ENCODE results near the gene RAB3D.
"Not testable (repeated sequence)": the region's sequence is repeated elsewhere in the genome, so short reads cannot be mapped to it uniquely, and the experiment has no call there.

Gene RAB3D

DNA sequence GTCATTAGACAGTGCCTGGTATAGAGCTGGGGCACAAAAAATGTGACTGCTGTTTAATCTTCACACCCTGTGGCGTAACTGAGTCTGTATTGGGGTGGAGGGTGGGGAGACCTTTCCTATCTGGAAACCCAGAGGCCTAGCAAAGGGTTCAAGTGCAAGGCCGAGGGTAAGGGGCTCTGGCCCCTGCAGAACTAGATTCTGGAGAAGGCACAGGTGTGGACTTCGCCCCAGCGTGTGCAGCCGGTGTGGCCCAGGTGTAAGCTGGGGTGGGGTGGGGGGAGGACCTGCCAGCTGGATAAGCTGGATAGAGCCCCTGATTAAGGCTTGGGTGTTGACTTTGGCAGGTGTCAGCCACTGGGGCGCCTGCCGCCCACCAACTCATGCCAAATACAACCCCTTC lies 1.3 kb downstream of the RAB3D start:
- DNase-seq (ENCODE audit: low spot score): no peak

DNA sequence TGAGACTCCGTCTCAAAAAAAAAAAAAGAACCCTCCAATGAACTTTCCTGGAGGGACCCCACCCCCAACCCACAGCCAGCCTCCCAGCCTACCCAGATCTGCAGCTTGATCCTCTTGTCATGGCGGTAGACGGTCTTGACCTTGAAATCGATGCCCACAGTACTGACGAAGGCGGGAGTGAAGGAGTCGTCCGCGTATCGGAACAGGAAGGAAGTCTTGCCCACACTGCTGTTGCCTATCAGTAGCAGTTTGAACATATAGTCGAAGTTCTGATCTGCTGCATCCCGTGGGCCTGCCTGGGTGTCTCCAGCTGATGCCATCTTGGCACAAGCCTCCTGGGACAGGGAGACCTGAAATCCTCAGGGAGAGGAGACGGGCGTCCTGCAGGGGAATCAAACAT lies 2.4 kb downstream of the RAB3D start:
- no peak for DNase-seq (ENCODE audit: low spot score)

DNA sequence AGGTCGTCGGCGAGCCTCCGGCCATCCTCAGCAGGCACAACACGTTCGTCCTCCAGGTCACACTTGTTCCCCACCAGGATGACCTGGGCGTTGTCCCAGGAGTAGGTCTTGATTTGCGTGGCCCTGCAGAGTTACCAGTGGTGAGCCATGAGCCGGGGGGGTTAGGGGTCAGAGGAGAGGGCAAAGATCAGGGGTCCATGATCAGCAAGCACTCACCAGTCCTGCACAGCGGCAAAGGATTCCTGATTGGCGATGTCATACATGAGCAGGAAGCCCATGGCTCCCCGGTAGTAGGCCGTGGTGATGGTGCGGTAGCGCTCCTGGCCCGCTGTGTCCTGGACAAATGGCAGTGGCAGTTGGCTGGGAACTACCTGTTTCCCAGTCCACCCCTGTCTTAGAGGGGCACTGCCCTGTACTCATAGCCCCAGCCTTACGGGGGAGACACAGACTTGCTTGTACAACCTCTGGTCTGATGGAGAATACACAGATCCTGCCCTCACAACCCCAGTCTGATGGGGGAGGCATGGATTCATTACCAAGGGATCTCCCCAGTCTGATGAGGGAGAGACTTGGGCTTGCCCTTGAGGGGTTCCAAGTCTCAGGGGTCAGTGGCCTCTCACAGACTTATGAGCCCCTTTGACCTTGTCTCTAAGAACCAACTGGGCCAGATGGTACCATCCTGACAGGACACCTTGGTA lies 3.9 kb downstream of the RAB3D start:
- DNase-seq (ENCODE audit: low spot score): no peak

DNA sequence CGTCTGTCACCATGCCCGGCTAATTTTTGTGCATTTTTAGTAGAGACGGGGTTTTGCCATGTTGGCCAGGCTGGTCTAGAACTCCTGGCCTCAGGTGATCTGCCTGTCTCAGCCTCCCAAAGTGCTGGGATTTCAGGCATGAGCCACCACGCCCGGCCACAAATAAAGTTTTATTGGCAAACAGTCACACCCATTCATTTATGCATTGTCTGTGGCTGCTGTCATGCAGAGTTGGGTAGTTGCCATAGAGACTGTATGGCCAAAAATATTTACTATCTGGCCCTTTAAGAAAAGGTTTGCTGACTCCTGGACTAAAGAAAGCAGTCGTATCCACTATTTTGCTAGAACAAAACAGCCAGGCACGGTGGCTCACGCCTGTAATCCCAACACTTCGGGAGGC lies 5.6 kb downstream of the RAB3D start:
- not testable (repeated sequence) for DNase-seq (ENCODE audit: low spot score)

DNA sequence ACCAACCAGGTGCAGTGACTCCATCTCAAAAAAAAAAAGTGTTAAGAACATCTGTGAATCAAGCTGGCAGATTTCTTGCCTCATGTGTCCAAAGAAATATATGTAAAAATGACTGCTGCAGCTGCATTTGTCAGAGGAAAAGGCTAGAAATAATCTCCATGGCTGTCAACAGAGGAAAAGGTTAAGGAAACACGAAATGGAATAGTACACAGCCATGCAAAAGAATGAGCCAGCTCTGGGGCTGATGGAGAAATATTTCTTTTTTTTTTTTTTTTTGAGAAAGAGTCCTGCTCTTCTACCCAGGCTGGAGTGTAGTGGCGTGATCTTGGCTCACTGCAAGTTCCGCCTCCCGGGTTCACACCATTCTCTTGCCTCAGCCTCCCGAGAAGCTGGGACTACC lies 6.6 kb downstream of the RAB3D start:
- no peak for DNase-seq (ENCODE audit: low spot score)

DNA sequence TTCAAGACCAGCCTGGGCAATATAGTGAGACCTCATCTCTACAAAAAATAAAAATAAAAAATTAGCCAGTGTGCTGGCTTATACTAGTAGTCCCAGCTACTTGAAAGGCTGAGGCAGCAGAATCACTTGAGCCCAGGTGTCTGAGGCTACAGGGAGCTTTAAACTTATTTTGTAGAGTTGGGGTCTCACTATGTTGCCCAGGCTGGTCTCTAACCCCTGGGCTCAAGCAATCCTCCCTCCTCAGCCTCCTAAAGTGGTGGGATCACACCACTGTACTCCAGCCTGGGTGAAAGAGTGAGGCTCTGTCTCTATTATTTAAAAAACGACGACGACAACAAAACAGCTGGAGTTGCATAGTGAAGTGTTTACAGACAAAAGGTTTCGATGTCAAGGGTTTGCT lies 8.0 kb downstream of the RAB3D start:
- DNase-seq (ENCODE audit: low spot score): no peak

DNA sequence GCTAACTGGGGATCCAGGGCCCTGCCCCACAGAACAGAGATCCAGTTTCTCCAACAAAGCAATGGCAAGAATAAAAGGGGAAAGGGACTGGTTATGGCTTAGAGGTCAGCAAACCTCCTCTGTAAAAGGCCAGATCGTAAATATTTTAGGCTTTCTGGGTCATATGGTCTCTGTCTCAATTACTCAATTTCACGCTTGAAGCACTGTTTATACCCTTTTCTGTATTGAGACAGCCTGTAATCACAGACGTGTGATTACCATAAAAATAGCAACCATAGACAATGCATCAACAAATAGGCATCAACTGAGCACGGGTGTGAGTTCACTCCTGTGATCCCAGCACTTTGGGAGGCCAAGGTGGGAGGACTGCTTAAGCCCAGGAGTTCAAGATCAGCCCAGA lies 9.3 kb downstream of the RAB3D start:
- no peak for DNase-seq (ENCODE audit: low spot score)

DNA sequence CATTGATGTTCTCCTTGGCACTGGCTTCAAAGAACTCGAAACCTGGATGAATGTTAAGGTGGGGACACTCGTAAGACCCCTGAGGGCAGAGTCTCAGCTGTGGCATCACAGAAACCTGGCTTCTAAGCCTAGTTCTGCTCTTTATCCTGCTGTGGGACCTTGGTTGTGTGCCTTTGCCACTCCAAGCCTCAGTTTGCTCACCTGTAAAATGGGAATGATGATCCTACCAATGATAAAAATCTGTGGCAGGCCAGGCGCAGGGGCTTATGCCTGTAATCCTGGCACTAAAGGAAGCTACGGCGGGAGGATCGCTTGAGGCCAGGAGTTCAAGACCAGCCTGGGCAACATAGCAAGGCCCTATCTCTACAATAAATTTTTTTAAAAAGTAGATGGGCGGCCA lies 13.9 kb downstream of the RAB3D start:
- DNase-seq (ENCODE audit: low spot score): no peak

DNA sequence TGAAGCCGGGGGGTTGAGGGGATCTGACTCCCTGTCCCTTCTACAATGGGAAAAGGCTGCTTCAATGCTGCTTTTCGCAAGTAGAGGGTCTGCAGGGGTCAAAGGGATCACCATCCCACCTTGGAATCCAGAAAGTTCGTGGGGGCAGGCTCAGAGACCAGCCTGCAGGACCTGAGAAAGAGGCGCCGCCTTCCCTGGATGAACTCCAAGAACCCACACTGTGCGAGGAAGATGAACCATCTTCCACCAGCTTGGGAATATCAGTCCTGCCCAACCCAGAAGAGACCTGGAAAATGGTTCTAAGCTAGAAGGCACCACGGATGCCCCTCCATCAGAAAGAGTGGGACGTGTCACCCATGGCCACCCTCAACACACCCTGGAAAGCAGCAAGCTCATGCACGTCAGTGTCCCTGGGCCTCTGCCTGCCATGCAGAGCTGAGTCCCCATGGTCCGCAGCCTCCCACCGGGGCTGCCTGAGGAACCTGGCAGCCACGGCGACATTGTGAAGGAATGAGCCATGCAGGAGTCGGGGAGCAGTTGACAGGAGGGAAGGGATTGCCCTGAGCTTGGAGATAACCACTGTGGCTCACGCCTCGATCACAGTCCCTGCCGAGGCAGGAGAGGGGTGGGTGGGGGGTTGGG lies 14.6 kb downstream of the RAB3D start:
- no peak for DNase-seq (ENCODE audit: low spot score)

DNA sequence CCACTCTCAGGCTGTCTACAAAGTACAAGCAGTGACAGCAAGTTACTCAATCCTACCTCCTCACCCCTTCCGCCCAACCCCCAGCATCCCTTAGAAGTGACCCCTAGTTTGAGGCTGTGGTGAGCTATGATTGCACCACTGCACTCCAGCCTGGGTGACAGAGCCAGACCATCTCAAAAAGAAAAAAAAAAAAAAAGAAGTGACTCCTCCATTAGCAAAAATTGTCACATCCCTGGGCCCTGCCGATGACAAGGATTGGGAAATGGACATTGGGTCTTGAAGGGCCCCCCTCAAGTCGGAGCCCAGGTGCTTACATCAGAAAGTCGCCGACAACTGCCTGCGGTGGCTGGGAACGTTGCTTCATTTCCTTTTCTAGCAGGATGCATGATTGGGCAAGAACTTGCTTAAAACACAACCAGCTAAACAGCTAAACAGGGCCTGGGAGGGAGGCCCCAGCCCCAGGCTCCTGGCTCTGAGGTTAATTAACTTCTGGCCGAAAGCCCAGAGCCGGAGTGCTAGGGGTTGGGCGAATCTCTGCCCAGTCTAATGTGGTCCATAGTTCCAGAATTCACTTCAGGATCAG lies 15.3 kb downstream of the RAB3D start:
- no peak for DNase-seq (ENCODE audit: low spot score)

DNA sequence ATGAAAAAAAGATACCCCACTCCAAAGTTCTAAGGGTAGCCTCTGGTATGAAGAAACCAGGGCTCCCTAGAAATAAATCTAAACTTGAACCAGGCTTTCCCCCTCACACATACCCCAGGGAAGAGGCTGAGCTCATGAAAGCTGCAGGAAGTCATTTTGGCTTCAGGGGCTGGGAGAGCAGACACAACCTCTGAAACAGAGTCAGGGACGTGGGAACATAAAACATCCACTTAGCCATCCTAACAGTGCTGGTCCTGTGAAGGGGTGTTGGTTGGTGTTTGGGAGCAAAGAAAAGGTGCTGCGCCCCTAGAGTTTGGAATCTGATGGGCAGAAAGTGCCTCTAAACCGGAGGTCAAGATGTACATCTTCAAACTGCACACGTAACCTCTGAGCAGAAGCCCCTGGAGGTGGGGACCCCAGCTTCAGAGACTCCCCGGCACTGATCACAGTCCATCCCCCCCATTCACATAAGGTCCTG lies 15.8 kb downstream of the RAB3D start:
- DNase-seq (ENCODE audit: low spot score): no peak

DNA sequence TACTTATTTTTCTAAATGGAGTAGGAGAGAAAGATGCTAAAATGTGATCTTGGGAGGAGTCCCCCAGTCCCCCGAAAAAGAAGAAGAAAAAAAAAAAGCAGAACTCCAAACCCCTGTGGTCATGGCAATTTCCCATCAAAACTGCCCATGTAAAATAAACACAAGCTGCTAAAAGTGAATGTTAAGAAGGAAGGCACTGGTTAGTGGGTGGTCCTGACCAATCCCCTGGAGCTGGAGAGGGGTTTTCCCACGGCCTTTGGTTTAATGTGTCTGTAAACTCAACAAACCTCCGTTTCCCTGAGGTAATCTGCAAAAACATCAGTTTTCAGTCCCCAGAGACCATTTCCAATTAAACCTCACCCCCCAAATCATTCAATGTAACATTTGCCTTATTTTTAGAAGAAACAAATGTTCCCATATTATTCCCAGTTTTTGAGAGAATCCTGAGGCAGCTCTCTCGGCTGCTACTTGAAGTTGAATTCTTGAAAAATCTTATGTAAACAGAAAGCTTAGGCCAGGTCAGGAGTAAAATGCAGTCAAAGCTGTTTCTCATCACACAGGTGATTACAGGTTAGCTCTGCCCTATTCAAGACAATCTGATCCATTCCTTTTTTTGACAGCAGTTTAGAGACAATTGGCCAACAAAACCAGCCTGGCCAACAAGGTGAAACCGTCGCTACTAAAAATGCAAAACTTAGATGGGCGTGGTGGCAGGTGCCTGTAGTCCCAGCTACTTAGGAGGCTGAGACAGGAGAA lies 17.0 kb downstream of the RAB3D start:
- no peak for DNase-seq (ENCODE audit: low spot score)

DNA sequence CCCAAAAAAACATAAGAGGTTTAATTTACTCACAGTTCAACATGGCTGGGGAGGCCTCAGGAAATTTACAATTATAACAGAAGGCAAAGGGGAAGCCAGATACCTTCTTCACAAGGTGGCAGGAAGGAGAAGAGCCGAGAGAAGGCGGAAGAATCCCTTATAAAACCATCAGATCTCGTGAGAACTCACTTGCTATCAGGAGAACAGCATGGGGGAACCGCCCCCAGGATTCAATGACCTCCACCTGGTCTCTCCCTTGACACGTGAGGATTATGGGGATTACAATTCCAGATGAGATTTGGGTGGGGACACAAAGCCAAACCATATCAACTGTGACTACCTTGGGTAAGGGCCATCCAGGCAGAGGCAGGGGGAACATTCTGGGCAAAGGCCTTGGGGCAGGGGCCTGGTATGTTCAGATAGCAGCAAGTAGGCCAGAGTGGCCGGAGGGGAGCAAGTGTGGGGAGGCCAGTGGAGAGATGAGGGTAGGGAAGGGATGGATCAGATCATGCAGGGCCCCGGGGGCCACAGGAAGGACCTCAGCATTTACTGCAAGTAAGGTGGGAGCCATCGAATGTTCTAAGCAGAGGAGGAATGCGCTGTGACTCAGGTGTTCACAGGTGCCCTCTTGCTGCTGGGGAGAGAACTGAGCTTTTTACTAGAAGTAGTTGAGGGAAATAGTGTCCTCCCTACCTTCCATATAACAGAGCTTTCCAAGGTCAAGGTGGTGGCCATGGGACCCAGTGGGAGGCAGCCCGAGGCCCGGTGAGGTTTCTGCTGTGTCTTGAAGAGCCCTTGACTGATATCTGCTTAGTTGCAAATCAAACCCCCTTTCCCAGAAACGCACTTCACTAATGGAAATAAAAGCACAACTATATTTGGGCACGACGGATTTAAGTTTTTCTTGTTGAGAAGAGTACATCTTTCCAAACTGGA lies 18.0 kb downstream of the RAB3D start:
- no peak for DNase-seq (ENCODE audit: low spot score)

DNA sequence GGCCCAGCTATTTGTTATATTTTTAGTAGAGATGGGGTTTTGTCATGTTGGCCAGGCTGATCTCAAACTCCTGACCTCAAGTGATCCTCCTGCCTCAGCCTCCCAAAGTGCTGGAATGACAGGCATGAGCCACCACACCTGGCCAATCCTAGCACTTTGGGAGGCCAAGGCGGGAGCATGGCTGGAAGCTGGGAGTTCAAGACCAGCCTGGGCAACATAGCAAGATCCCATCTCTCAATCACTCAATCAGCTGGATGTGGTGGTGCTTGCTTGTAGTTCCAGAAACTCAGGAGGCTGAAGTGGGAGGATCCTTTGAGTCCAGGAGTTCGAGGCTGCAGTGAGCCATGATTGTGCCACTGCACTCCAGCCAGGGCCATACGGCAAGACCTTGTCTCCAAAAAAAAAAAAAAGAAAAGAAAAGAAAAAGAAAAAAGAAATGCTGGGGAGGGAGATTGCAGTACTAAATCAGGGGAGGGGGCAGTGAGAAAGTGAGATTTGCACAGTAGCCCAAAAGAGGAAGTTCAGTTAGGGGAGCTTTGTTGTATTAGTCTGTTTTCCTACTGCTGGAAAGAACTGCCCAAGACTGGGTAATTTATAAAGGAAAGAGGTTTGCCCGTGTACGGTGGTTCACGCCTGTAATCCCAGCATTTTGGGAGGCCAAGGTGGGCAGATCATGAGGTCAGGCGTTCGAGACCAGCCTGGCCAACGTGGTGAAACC lies 19.0 kb downstream of the RAB3D start:
- DNase-seq (ENCODE audit: low spot score): not testable (repeated sequence)

DNA sequence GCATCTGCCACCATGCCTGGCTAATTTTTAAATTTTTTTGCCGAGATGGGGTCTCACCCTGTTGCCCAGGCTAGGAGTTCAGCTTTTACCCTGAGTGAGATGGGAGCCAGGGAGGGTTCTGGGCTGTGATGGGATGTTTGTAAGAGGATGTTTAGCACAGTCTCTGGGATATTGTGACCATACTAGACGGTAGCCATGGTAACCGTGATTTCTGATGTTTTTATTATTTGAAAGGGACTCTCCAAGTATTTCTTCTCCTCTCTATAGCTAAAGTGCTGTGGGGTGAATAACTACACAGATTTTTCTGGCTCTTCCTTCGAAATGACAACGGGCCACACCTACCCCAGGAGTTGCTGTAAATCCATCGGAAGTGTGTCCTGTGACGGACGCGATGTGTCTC lies 33.1 kb downstream of the RAB3D start:
- DNase-seq (ENCODE audit: low spot score): no peak

DNA sequence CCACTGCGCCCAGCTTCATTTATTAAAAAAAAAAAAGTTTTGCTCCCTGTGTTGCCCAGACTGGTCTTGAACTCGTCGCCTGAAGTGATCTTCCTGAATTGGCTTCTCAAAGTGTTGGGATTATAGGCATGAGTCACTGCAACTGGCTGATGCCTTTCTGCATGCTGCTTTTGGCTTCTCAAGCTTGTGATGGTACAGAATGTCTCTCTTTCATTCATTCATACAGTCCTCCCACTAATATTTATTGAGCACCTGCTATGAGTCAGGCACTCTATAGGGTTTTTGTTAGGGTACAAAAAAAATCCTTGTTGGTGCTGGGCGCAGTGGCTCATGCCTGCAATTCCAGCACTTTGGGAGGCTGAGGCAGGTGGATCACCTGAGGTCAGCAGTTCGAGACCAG lies 34.5 kb downstream of the RAB3D start:
- DNase-seq (ENCODE audit: low spot score): no peak

DNA sequence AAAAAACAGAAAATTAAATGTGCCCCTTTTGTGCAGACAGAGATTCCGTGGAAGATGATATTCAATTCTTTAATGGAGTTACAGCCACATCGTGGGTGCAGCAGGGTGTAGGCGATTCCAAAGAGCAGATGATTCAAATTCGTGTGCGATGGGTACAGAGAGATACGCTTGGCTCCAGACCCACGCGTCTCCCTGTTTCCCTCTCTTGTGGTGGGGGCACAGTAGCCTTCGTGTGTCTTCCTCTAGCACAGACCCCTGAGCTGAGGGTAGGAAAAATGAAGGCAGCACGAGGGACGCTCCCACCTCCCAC lies 38.7 kb downstream of the RAB3D start:
- DNase-seq (ENCODE audit: low spot score): no peak

DNA sequence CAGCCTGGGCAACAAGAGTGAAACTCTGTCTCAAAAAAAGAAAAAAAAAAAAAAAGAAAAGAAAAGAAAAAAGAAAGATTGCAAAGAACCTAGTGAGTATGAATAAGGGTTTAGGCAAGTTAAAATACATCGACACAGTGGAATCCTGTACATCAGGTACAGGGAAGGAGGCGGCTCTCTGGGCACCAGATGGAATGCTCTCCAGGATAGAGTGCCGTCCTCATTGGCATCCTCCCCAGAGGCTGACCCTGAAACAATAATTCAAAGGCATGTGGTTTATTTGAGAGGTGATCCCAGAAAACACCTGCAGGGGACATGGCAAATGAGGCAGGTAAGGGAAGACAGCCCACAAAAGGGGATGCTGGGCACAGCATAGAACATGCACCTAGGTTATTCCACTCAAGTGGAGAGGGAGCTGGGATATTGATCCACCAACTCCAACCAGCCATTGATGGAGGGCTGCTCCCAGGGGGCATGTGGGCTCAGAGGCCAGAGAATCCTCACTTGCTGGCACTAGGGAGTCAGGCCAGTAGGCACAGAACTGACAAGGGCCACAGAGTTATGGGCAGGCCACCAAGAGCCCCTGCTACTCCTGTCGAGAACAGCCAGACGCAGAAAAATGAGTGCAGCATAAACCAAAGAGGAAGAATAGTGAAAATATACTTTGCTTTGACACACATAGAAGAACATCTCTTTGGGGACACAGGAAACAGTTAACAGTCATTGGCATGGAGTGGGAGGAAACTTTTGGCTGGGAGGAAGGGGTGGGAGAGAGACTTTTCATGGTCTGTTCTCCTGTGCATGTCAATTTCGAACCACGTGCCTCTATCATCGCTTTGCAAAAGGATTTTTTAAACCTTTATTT lies 39.3 kb downstream of the RAB3D start:
- no peak for DNase-seq (ENCODE audit: low spot score)

DNA sequence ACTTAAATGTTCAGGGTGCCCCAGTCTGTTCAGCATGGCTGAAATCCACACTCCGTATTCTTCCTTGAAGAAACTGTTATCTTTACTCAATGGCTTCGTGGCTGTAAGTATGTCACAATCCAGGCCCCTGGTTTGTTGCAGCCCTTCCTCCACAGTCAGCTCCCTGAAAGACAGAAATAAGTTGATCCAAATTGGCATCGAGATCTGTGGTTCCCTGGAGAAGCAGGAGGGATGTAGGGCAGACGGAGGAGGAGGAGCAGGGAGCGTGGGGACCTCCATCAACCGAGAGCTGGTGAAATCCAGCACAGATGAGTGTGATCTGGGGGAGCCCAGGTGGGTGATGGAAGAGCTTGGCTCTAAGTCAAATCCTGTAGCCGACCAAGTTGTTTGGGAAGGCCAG lies 43.2 kb downstream of the RAB3D start:
- DNase-seq (ENCODE audit: low spot score): no peak

DNA sequence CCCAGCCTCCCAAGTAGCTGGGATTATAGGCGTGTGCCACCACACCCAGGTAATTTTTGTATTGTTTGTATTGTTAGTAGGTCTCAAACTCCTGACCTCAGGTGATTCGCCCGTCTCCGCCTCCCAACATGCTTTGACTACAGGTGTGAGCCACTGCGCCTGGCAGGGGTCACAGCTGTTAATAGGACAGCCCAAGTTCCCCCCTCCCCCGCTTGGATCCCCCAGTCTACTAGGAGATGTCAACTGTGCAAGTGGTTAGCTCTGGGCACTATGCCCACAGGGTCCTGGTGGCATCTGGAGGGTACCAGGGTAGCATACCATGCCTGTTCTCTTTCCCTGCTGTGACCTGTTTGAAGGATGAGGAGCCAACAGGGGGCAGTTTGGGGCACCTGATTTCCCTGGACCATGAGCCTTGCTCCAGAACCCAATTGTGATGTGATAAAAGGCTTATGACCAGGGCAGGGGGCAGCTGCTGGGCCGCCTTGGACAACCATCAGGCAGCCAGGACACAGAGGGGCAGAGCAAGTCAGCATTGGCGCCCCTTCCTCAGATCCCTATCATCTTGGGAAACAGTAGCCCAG lies 43.7 kb downstream of the RAB3D start, which contains the start of gene TSPAN16:
TSPAN16 (plus strand) TSS at position 496 of the 581 bp plus-strand sequence. CDS start 138 bp downstream, outside the sequence.
- no peak for DNase-seq (ENCODE audit: low spot score)
